ENCODE measurements around the gene ITGA11. TPM values are rescaled to one million over a fixed set of nuclear protein-coding genes. Genes with fewer than 3 reads are reported as not detected.

Gene ITGA11
- total RNA-seq, 1 donor from 2014 or later: 193 TPM

- no peak for TF ChIP-seq CTCF (IDR thresholded peaks at IDR 0.05; ENCODE audit: insufficient read depth, low read depth, low read length)
- TF ChIP-seq EZH2 (IDR thresholded peaks at IDR 0.05; ENCODE audit: insufficient read depth, low read length): no peak
- Mint-ChIP-seq H3K9me3 (ENCODE audit: unreplicated experiment) (no peaks in the 10 kb centered on the region), H3K36me3 (ENCODE audit: low read depth, unreplicated experiment) (peaks cover 4% of the 10 kb centered on the region), H3K4me3 (ENCODE audit: unreplicated experiment) (peak overlapping the region; percentile 91), H3K27ac (ENCODE audit: unreplicated experiment) (peak overlapping the region; percentile 96), H3K27me3 (ENCODE audit: low read depth, unreplicated experiment) (no peaks in the 10 kb centered on the region), H3K4me1 (ENCODE audit: low read depth, unreplicated experiment) (peaks cover 50% of the 10 kb centered on the region)
- peak overlapping the region; percentile 94 for H3K9ac ChIP-seq (ENCODE audit: low read length)
- peaks cover 34% of the 10 kb centered on the region for H4K20me1 ChIP-seq (ENCODE audit: insufficient read depth, low read length)
- no peaks in the 10 kb centered on the region for H3K9me3 ChIP-seq (ENCODE audit: insufficient read depth, low read depth, low read length)
- peak overlapping the region; percentile 88 for H3K4me2 ChIP-seq (ENCODE audit: low read length)
- H3K27me3 ChIP-seq (ENCODE audit: insufficient read depth, low read length): no peaks in the 10 kb centered on the region
- H3K4me3 ChIP-seq (ENCODE audit: insufficient read depth, low read depth, low read length): peak overlapping the region; percentile 73
- H3K79me2 ChIP-seq (ENCODE audit: insufficient read depth, low read length): peaks cover 49% of the 10 kb centered on the region
- DNase-seq (ENCODE audit: low read depth): no peak
- peak overlapping the region; percentile 96 for H2AFZ ChIP-seq (ENCODE audit: low read depth, low read length)
- peaks cover 45% of the 10 kb centered on the region for H3K4me1 ChIP-seq (ENCODE audit: insufficient read depth, low read length)
- FAIRE-seq: no peak
- H3K36me3 ChIP-seq (ENCODE audit: insufficient read depth, low read length): no peaks in the 10 kb centered on the region
- H3K27ac ChIP-seq (ENCODE audit: low read depth, low read length): peak overlapping the region; percentile 92
Measured at GRCh38 chr15:68276668-68277067, 155.3 kb downstream of the ITGA11 start.

- H3K4me3 Mint-ChIP-seq (ENCODE audit: unreplicated experiment): no peak overlapping the region
- no peak overlapping the region for H3K9ac ChIP-seq (ENCODE audit: low read length)
Measured at GRCh38 chr15:68275165-68275746, 156.7 kb downstream of the ITGA11 start.

More at GRCh38 chr15:68275165-68275746, 156.7 kb downstream of the ITGA11 start:
- no peak for FAIRE-seq
- TF ChIP-seq EZH2 (IDR thresholded peaks at IDR 0.05; ENCODE audit: insufficient read depth, low read length) (no peak), CTCF (IDR thresholded peaks at IDR 0.05; ENCODE audit: insufficient read depth, low read depth, low read length) (no peak)
- no peak overlapping the region for H3K4me3 ChIP-seq (ENCODE audit: insufficient read depth, low read depth, low read length)
- no peaks in the 10 kb centered on the region for H3K36me3 ChIP-seq (ENCODE audit: insufficient read depth, low read length)
- H3K27me3 ChIP-seq (ENCODE audit: insufficient read depth, low read length): no peaks in the 10 kb centered on the region
- peak overlapping the region; percentile 15 for H3K27ac Mint-ChIP-seq (ENCODE audit: unreplicated experiment)
- H3K79me2 ChIP-seq (ENCODE audit: insufficient read depth, low read length): peaks cover 35% of the 10 kb centered on the region
- H3K27me3 Mint-ChIP-seq (ENCODE audit: low read depth, unreplicated experiment): no peaks in the 10 kb centered on the region
- peaks cover 46% of the 10 kb centered on the region for H3K4me1 Mint-ChIP-seq (ENCODE audit: low read depth, unreplicated experiment)
- no peak for DNase-seq (ENCODE audit: low read depth)
- H3K9me3 Mint-ChIP-seq (ENCODE audit: unreplicated experiment): no peaks in the 10 kb centered on the region
- no peak overlapping the region for H3K4me2 ChIP-seq (ENCODE audit: low read length)
- H3K36me3 Mint-ChIP-seq (ENCODE audit: low read depth, unreplicated experiment): peaks cover 4% of the 10 kb centered on the region
- H4K20me1 ChIP-seq (ENCODE audit: insufficient read depth, low read length): peaks cover 20% of the 10 kb centered on the region
- peaks cover 50% of the 10 kb centered on the region for H3K4me1 ChIP-seq (ENCODE audit: insufficient read depth, low read length)
- no peak overlapping the region for H2AFZ ChIP-seq (ENCODE audit: low read depth, low read length)
- H3K9me3 ChIP-seq (ENCODE audit: insufficient read depth, low read depth, low read length): no peaks in the 10 kb centered on the region
- no peak overlapping the region for H3K27ac ChIP-seq (ENCODE audit: low read depth, low read length)
